ENCODE measurements around the gene PTGER4.
"Not testable (repeated sequence)": the region's sequence is repeated elsewhere in the genome, so short reads cannot be mapped to it uniquely, and the experiment has no call there.

The PTGER4 gene

GRCh38 chr5:40694433-40694832 is 14.7 kb downstream of the PTGER4 start:
- no peak for DNase-seq

- no peak for DNase-seq
These were observed 20.5 kb downstream of the PTGER4 start for GRCh38 chr5:40700116-40700782.

GRCh38 chr5:40702027-40702426 is 22.3 kb downstream of the PTGER4 start:
- not testable (repeated sequence) for DNase-seq

GRCh38 chr5:40705484-40705883 is 25.8 kb downstream of the PTGER4 start:
- not testable (repeated sequence) for DNase-seq

- DNase-seq: not testable (repeated sequence)
These were observed 30.9 kb downstream of the PTGER4 start for GRCh38 chr5:40710575-40710974.

GRCh38 chr5:40714001-40714400 is 34.3 kb downstream of the PTGER4 start:
- no peak for DNase-seq

GRCh38 chr5:40716000-40716399 is 36.3 kb downstream of the PTGER4 start:
- no peak for DNase-seq

GRCh38 chr5:40716590-40716989 is 36.9 kb downstream of the PTGER4 start:
- no peak for DNase-seq

GRCh38 chr5:40717281-40717680 is 37.6 kb downstream of the PTGER4 start:
- no peak for DNase-seq

- no peak for DNase-seq
These were observed 40.4 kb downstream of the PTGER4 start for GRCh38 chr5:40720069-40720468.

GRCh38 chr5:40722497-40722911 is 42.8 kb downstream of the PTGER4 start:
- DNase-seq: not testable (repeated sequence)

GRCh38 chr5:40733434-40733833 is 53.7 kb downstream of the PTGER4 start:
- DNase-seq: no peak

- no peak for DNase-seq
These were observed 54.3 kb downstream of the PTGER4 start for GRCh38 chr5:40733879-40734563.

GRCh38 chr5:40734986-40735385 is 55.3 kb downstream of the PTGER4 start:
- DNase-seq: no peak

- no peak for DNase-seq
These were observed 55.9 kb downstream of the PTGER4 start for GRCh38 chr5:40735609-40736008.

GRCh38 chr5:40736103-40736875 is 56.6 kb downstream of the PTGER4 start:
- no peak for DNase-seq

- DNase-seq: no peak
These were observed 58.8 kb downstream of the PTGER4 start for GRCh38 chr5:40738502-40738901.
